Prostate gland (tissue), 2 donors: ENCODE results near the gene LRP8.

Experiments
- CTCF ChIP-seq, 4 experiments: fragments of 200-600 bp in 2 of 4; fragments of 450-650 bp in 2 of 4; sonication (generic) in 2 of 4; IDR thresholded peaks; 1 replicate in 3 of 4; 2 replicates in 1 of 4; pipeline ENCODE4 v1.5.1; 2016 to 2019; ENCODE audit warnings: antibody characterized with exemption in 4 of 4, mild to moderate bottlenecking in 2 of 4, moderate library complexity in 2 of 4
- POLR2A ChIP-seq: fragments of 450-650 bp; IDR thresholded peaks from one replicate; pipeline ENCODE4 v1.6.1; 2016; ENCODE audit warnings: antibody characterized with exemption, mild to moderate bottlenecking
- POLR2AphosphoS5 ChIP-seq: sonication (generic); formaldehyde crosslinking; IDR thresholded peaks from one replicate; pipeline ENCODE4 v1.6.1; 2017; ENCODE audit warnings: antibody characterized with exemption

GRCh38 chr1:53196485-53197290 lies 131.2 kb downstream of the LRP8 start, which contains the start of gene CPT2:
- TF ChIP-seq CTCF (IDR thresholded peaks at IDR 0.05) (peak in 2 of 4 experiments; percentile 23 to 48), POLR2A (peak; percentile 95), POLR2AphosphoS5 (peak; percentile 93)
